ENCODE measurements around the gene GFI1B. TPM values are rescaled to one million over a fixed set of nuclear protein-coding genes. Genes with fewer than 3 reads are reported as not detected.
"Not testable (repeated sequence)": the region's sequence is repeated elsewhere in the genome, so short reads cannot be mapped to it uniquely, and the experiment has no call there.

Gene GFI1B
- total RNA-seq, 1 donor from 2014 or later = not detected

DNA sequence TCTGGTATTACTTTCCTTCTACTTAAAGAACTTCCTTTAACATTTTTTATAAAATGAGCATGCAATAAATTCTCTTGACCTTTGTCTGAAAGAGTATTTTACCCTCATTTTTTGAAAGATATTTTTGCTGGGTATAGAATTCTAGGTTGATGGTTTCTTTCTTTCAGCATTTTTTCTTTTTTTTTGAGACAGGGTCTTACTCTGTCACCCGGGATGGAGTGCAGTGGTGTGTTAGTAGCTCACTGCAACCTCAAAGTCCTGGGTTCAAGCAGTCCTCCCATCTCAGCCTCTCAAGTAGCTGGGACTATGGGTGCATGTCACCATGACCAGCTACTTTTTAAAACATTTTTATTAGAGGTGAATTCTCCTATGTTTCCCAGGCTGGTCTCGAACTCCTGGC lies 23.4 kb upstream of the GFI1B start:
- no peaks in the 10 kb centered on the region for H3K36me3 Mint-ChIP-seq (ENCODE audit: low read depth)
- peaks cover 2% of the 10 kb centered on the region for H3K9me3 Mint-ChIP-seq
- H3K27me3 Mint-ChIP-seq (ENCODE audit: low read depth) = peaks cover 20% of the 10 kb centered on the region
- no peak for DNase-seq (ENCODE audit: low read depth, low spot score)
- no peak overlapping the region for H3K4me3 Mint-ChIP-seq
- TF ChIP-seq, protein P1, sequence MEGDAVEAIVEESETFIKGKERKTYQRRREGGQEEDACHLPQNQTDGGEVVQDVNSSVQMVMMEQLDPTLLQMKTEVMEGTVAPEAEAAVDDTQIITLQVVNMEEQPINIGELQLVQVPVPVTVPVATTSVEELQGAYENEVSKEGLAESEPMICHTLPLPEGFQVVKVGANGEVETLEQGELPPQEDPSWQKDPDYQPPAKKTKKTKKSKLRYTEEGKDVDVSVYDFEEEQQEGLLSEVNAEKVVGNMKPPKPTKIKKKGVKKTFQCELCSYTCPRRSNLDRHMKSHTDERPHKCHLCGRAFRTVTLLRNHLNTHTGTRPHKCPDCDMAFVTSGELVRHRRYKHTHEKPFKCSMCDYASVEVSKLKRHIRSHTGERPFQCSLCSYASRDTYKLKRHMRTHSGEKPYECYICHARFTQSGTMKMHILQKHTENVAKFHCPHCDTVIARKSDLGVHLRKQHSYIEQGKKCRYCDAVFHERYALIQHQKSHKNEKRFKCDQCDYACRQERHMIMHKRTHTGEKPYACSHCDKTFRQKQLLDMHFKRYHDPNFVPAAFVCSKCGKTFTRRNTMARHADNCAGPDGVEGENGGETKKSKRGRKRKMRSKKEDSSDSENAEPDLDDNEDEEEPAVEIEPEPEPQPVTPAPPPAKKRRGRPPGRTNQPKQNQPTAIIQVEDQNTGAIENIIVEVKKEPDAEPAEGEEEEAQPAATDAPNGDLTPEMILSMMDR (conservative IDR thresholded peaks at IDR 0.05) = no peak
- H3K27ac Mint-ChIP-seq (ENCODE audit: unreplicated experiment) = no peak overlapping the region
- H3K4me1 Mint-ChIP-seq = no peaks in the 10 kb centered on the region

DNA sequence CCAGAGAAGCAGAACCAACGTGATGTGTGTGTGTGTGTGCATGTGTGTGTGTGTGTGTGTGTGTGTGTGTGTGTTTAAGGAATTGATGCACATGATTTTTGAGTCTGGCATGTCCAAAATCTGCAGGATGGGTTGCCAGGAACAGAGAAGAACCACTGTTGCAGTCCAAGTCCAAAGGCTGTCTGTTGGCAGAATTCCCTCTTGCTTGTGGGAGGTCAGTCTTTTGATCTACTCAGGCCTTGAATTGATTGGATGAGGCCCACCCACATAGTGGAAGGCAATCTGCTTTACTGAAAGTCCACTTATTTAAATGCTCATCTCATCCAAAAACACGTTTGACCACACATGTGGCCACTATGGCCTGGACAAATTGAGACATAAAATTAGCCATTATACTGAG lies 22.7 kb upstream of the GFI1B start:
- Mint-ChIP-seq H3K27ac (ENCODE audit: unreplicated experiment) (no peak overlapping the region), H3K9me3 (peaks cover 2% of the 10 kb centered on the region), H3K4me1 (no peaks in the 10 kb centered on the region), H3K36me3 (ENCODE audit: low read depth) (no peaks in the 10 kb centered on the region), H3K27me3 (ENCODE audit: low read depth) (peaks cover 23% of the 10 kb centered on the region), H3K4me3 (no peak overlapping the region)
- no peak for DNase-seq (ENCODE audit: low read depth, low spot score)
- TF ChIP-seq, protein P1 (conservative IDR thresholded peaks at IDR 0.05) = no peak

DNA sequence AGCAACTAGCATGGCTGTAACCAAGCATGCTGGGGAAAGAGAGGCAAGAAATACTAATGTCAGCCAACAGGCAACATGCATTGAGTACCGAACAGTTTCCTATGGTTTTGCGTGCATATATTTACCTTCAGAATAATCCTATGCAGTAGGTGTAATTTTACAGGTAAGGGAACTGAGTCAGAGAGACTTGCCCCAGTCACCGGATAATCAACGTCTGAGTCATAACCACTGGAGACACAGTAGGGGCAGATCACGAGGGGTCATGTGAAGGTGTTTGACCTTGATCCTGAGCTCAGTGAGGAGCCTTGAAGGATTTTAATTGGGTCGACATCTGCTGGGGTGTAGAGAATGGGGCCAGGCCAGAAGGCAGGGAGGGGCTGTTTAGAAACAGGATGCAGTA lies 20.7 kb upstream of the GFI1B start:
- Mint-ChIP-seq H3K27ac (ENCODE audit: unreplicated experiment) (no peak overlapping the region), H3K4me1 (no peaks in the 10 kb centered on the region), H3K4me3 (no peak overlapping the region), H3K36me3 (ENCODE audit: low read depth) (no peaks in the 10 kb centered on the region), H3K9me3 (peaks cover 2% of the 10 kb centered on the region), H3K27me3 (ENCODE audit: low read depth) (peaks cover 29% of the 10 kb centered on the region)
- DNase-seq (ENCODE audit: low read depth, low spot score) = no peak
- TF ChIP-seq, protein P1 (conservative IDR thresholded peaks at IDR 0.05) = no peak

DNA sequence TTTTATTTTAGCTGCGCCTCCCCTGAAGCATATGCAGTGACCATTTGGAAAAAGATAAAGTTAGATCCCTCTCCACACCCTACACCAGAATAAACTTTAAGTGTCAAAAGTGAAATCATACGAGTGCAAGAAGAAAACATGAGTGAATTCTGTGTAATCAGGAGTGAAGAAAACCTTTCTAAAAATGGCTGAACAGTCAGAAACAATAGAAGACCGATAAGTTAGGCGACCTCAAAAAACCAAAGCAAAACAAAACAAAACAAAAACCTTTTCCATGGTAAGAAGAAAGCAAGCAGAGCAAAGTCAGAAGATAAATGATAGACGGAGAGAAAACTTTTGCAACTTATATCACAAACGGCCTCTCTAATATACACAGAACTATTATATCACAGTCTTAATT lies 17.5 kb upstream of the GFI1B start:
- TF ChIP-seq, protein P1 (conservative IDR thresholded peaks at IDR 0.05) = no peak
- H3K4me3 Mint-ChIP-seq = no peak overlapping the region
- H3K36me3 Mint-ChIP-seq (ENCODE audit: low read depth) = no peaks in the 10 kb centered on the region
- H3K9me3 Mint-ChIP-seq = peaks cover 2% of the 10 kb centered on the region
- DNase-seq (ENCODE audit: low read depth, low spot score) = no peak
- H3K4me1 Mint-ChIP-seq = no peaks in the 10 kb centered on the region
- no peak overlapping the region for H3K27ac Mint-ChIP-seq (ENCODE audit: unreplicated experiment)
- peaks cover 32% of the 10 kb centered on the region for H3K27me3 Mint-ChIP-seq (ENCODE audit: low read depth)

DNA sequence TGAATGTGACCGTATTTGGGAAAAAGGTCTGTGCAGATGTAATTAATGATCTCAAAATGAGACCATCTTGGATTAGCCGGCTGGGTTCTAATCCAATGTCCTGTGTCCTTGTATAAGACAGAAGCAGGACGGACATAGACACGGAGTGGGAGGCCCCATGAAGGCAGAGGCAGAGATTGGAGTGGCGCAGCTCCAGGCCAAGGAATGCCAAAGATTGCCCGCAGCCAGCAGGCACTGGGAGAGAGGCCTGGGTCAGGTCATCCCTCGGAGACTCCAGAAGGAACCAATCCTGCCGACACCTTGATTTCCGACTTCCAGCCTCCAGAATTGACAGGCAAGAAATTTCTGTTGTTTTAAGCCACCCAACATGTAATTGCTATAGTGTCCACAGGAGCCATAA lies 13.0 kb upstream of the GFI1B start:
- TF ChIP-seq, protein P1 (conservative IDR thresholded peaks at IDR 0.05) = no peak
- no peak for DNase-seq (ENCODE audit: low read depth, low spot score)
- Mint-ChIP-seq H3K4me3 (no peak overlapping the region), H3K27ac (ENCODE audit: unreplicated experiment) (no peak overlapping the region), H3K27me3 (ENCODE audit: low read depth) (peaks cover 25% of the 10 kb centered on the region), H3K9me3 (no peaks in the 10 kb centered on the region), H3K36me3 (ENCODE audit: low read depth) (no peaks in the 10 kb centered on the region), H3K4me1 (no peaks in the 10 kb centered on the region)

DNA sequence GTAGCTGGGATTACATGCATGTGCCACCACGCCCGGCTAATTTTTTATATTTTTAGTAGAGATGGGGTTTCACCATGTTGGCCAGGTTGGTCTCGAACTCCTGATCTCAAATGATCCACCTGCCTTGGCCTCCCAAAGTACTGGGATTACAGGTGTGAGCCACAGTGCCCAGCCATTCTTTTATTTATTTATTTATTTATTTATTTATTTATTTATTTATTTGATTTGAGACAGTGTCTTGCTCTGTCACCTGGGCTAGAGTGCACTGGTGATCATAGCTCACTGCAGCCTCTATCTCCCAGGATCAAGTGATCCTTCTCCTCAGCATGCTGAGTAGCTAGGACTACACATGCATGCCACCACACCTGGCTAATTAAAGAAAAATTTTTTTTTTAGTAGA lies 10.6 kb upstream of the GFI1B start:
- DNase-seq (ENCODE audit: low read depth, low spot score); H3K36me3 Mint-ChIP-seq (ENCODE audit: low read depth); H3K4me3 Mint-ChIP-seq; H3K27ac Mint-ChIP-seq (ENCODE audit: unreplicated experiment); H3K9me3 Mint-ChIP-seq; H3K4me1 Mint-ChIP-seq: not testable (repeated sequence)
- H3K27me3 Mint-ChIP-seq (ENCODE audit: low read depth) = peaks cover 23% of the 10 kb centered on the region
